B cell (primary cell): Measurements from ENCODE around the gene GADD45G. TPM values are rescaled to one million over a fixed set of nuclear protein-coding genes. Genes with fewer than 3 reads are reported as not detected.

Source experiments
- ATAC-seq: fragments of 200-7000 bp; cut with Tn5 transposase; one replicate; pipeline ENCODE4 v1.10.0; 2021; ENCODE audit warnings: low read depth, mild to moderate bottlenecking, moderate number of reproducible peaks, moderate library complexity
- CTCF ChIA-PET: fragments of 350-600 bp; sonication (Branson Sonifier 250); formaldehyde crosslinking; loops from one replicate; lab custom pipeline; 2021; ENCODE audit warnings: antibody characterized with exemption, inconsistent platforms; lab: Charles Lee
- POLR2A ChIA-PET: fragments of 350-600 bp; sonication (Branson Sonifier 250); formaldehyde crosslinking; loops from one replicate; lab custom pipeline; 2021; ENCODE audit warnings: antibody characterized with exemption; lab: Charles Lee
- DNase-seq: peaks from one replicate; pipeline ENCODE4 v3.0.0; 2013
- H2AFZ ChIP-seq: 2 replicates; pipeline ENCODE4 v1.6.1; 2012; ENCODE audit warnings: mild to moderate bottlenecking, low read depth, low read length; ENCODE audit not compliant: insufficient read depth, poor library complexity, severe bottlenecking
- H3K27ac ChIP-seq, 2 donors: 1 replicate in 1 of 2; 2 replicates in 1 of 2; pipeline ENCODE4 v1.5.1; 2012 to 2013; ENCODE audit warnings: low read length in 2 of 2, mild to moderate bottlenecking in 2 of 2, moderate library complexity in 1 of 2
- H3K27me3 ChIP-seq, 4 experiments: fragments of 200-600 bp in 1 of 4; sonication (generic) in 1 of 4; replicated peaks in 1 of 4; 1 replicate in 2 of 4; 2 replicates in 2 of 4; pipeline versions ENCODE4 v1.6.1 to v1.7.0; 2013 to 2016; ENCODE audit warnings: low read length in 3 of 4, mild to moderate bottlenecking in 2 of 4, mixed read lengths in 1 of 4, moderate library complexity in 1 of 4; ENCODE audit not compliant: insufficient read depth in 4 of 4, control insufficient read depth in 3 of 4; ENCODE audit errors: control extremely low read depth in 1 of 4
- H3K36me3 ChIP-seq, 2 experiments: replicated peaks in 1 of 2; 1 replicate in 1 of 2; 2 replicates in 1 of 2; pipeline versions ENCODE4 v1.6.1 to v1.7.1; 2013; ENCODE audit warnings: low read length in 1 of 2; ENCODE audit not compliant: insufficient read depth in 2 of 2, control insufficient read depth in 1 of 2; ENCODE audit errors: control extremely low read depth in 1 of 2, extremely low read depth in 1 of 2
- H3K4me1 ChIP-seq, 2 donors: fragments of 200-600 bp in 1 of 2; sonication (generic) in 1 of 2; 1 replicate in 1 of 2; 2 replicates in 1 of 2; pipeline versions ENCODE4 v1.5.1 to v1.6.1; 2013 to 2017; ENCODE audit warnings: low read length in 2 of 2; ENCODE audit not compliant: control insufficient read depth in 2 of 2, insufficient read depth in 2 of 2
- H3K4me2 ChIP-seq: replicated peaks from 2 replicates; pipeline ENCODE3; 2012; ENCODE audit warnings: mild to moderate bottlenecking, low read depth, low read length; ENCODE audit not compliant: poor library complexity, severe bottlenecking
- H3K4me3 ChIP-seq, 5 experiments: fragments of 200-600 bp in 1 of 5; sonication (generic) in 1 of 5; 1 replicate in 3 of 5; 2 replicates in 2 of 5; pipeline versions ENCODE4 v1.5.1 to v1.7.0; 2011 to 2016; ENCODE audit warnings: low read length in 4 of 5, mild to moderate bottlenecking in 4 of 5, low read depth in 2 of 5, control low read depth in 1 of 5, moderate library complexity in 1 of 5; ENCODE audit not compliant: insufficient read depth in 1 of 5; ENCODE audit errors: control extremely low read depth in 1 of 5, extremely low read depth in 1 of 5
- H3K79me2 ChIP-seq: fragments of 200-600 bp; sonication (generic); one replicate; pipeline ENCODE4 v1.6.0; 2016; ENCODE audit warnings: low read length; ENCODE audit not compliant: control insufficient read depth, insufficient read depth
- H3K9ac ChIP-seq: fragments of 200-600 bp; sonication (generic); 2 replicates; pipeline ENCODE4 v1.6.1; 2017; ENCODE audit warnings: mild to moderate bottlenecking, low read length, moderate library complexity
- H3K9me3 ChIP-seq, 3 donors: one replicate each; pipeline versions ENCODE4 v1.6.1 to v1.7.1; 2013; ENCODE audit warnings: low read length in 2 of 3; ENCODE audit not compliant: control insufficient read depth in 2 of 3, insufficient read depth in 1 of 3; ENCODE audit errors: control extremely low read depth in 1 of 3
- H4K20me1 ChIP-seq: 2 replicates; pipeline ENCODE4 v1.6.0; 2012; ENCODE audit warnings: mild to moderate bottlenecking, low read length; ENCODE audit not compliant: insufficient read depth, control insufficient read depth, poor library complexity, severe bottlenecking
- H3K27ac Mint-ChIP-seq: one replicate; pipeline ENCODE4 v1.8.0; 2021; ENCODE audit warnings: mixed read lengths
- H3K27me3 Mint-ChIP-seq: one replicate; pipeline ENCODE4 v1.8.0; 2021; ENCODE audit warnings: mixed read lengths
- H3K4me1 Mint-ChIP-seq: one replicate; pipeline ENCODE4 v1.8.0; 2021; ENCODE audit warnings: mixed read lengths
- H3K4me3 Mint-ChIP-seq: one replicate; pipeline ENCODE4 v1.8.0; 2021; ENCODE audit warnings: mixed read lengths
- H3K9me3 Mint-ChIP-seq: one replicate; pipeline ENCODE4 v1.8.0; 2022; ENCODE audit warnings: mixed read lengths; ENCODE audit not compliant: insufficient read depth
- EZH2 ChIP-seq: IDR thresholded peaks from 2 replicates; pipeline ENCODE4 v1.6.1; 2012; ENCODE audit warnings: borderline replicate concordance, low read depth, mild to moderate bottlenecking, moderate library complexity, low read length; ENCODE audit not compliant: insufficient read depth, poor library complexity, severe bottlenecking
- WGBS: methylation state at CpG from one replicate; pipeline ENCODE4 v1.1.5; 2013; ENCODE audit warnings: missing lambda C conversion rate; ENCODE audit not compliant: insufficient coverage; 5-methylcytosine and 5-hydroxymethylcytosine counted together
- intact Hi-C: fragments of 100-400 bp; cut with micrococcal nuclease; formaldehyde crosslinking; loops from one replicate; pipeline ENCODE4 v1.10.0; 2022
- polyA plus RNA-seq: library from polyadenylated mRNA; depleted of rRNA; stranded (reverse); fragments of >200 nt; gene quantifications from 2 replicates; pipeline ENCODE4 v1.2.3, GENCODE V29; 2012
- total RNA-seq, 2 donors: library from RNA; stranded (reverse); fragments of 120-200 nt in 1 of 2; gene quantifications; 1 replicate in 1 of 2; 2 replicates in 1 of 2; pipeline versions ENCODE4 v1.2.3 to v1.2.4, GENCODE V29; 2013 to 2022
- TF ChIP-seq, protein P1 (sequence below): fragments of 200-600 bp; IDR thresholded peaks from one replicate; pipeline ENCODE4 v1.8.0; 2022; ENCODE audit warnings: antibody characterized with exemption, mild to moderate bottlenecking

The GADD45G gene
- total and polyA plus RNA-seq, 2 donors (not counting 1 experiment from before 2014, with no cell fraction given): 4.3 to 5.9 TPM

DNA sequence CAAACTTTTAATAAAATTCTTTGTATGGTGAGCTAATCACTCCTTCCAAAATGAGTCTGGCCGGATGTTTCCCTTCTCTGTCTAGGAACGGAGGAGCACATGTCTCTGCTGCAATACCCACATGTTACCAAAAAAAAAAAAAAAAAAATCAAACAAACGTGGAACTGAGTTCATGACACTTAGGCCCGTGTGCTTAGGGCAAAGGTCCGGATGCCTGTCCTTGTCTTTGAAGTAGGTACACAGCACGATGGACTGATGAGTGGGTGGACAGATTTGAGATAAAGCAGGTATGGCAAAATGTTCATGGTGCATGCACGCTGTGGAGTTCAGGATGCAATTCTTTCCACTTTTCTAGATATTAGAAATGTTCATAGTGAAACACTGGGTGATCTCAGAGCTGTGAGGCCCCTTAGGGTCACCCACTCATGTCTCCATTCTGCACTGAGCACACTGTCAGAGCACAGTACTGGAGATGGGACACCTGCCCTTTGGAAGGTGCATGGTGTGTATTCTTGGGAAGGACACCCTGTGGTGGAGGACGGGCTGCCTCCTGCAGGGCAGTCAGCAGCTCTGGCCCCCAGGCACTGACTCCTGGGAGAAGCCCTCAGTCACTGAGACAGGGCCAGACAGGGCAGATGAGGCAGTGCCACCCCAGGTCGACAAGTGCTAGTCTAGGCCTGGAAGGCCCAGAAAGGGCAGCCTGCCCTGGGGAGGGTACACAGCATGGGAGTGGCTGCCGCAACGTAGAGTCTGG lies 43.6 kb downstream of the GADD45G start:
- ChIA-PET POLR2A (no interaction called here), CTCF (no interaction called here)
- no peak overlapping the region for H3K4me2 ChIP-seq
- no peaks in the 10 kb centered on the region for H3K4me1 Mint-ChIP-seq
- no peak overlapping the region for H2AFZ ChIP-seq
- TF ChIP-seq, protein P1, sequence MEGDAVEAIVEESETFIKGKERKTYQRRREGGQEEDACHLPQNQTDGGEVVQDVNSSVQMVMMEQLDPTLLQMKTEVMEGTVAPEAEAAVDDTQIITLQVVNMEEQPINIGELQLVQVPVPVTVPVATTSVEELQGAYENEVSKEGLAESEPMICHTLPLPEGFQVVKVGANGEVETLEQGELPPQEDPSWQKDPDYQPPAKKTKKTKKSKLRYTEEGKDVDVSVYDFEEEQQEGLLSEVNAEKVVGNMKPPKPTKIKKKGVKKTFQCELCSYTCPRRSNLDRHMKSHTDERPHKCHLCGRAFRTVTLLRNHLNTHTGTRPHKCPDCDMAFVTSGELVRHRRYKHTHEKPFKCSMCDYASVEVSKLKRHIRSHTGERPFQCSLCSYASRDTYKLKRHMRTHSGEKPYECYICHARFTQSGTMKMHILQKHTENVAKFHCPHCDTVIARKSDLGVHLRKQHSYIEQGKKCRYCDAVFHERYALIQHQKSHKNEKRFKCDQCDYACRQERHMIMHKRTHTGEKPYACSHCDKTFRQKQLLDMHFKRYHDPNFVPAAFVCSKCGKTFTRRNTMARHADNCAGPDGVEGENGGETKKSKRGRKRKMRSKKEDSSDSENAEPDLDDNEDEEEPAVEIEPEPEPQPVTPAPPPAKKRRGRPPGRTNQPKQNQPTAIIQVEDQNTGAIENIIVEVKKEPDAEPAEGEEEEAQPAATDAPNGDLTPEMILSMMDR: no peak
- TF ChIP-seq EZH2: no peak
- DNase-seq (no peak), ATAC-seq (no peak)
- H3K4me3 Mint-ChIP-seq: no peak overlapping the region
- no peaks in the 10 kb centered on the region for H3K79me2 ChIP-seq
- H3K4me3 ChIP-seq: no peak overlapping the region
- H3K4me1 ChIP-seq: no peaks in the 10 kb centered on the region
- peaks cover 12% of the 10 kb centered on the region for H3K27me3 Mint-ChIP-seq
- intact Hi-C loops: no loop called here
- H3K27ac Mint-ChIP-seq: no peak overlapping the region
- H3K27me3 ChIP-seq: peaks cover 0 to 3% (median 0%) of the 10 kb centered on the region in 4 experiments
- H3K36me3 ChIP-seq: no peaks in the 10 kb centered on the region
- no peak overlapping the region for H3K9ac ChIP-seq
- H4K20me1 ChIP-seq: no peaks in the 10 kb centered on the region
- no peak overlapping the region for H3K27ac ChIP-seq
- H3K9me3 ChIP-seq: peaks cover 0 to 2% (median 0%) of the 10 kb centered on the region in 3 donors
- WGBS: 80% methylated on average over 8 of the region's 11 CpGs
- no peaks in the 10 kb centered on the region for H3K9me3 Mint-ChIP-seq

DNA sequence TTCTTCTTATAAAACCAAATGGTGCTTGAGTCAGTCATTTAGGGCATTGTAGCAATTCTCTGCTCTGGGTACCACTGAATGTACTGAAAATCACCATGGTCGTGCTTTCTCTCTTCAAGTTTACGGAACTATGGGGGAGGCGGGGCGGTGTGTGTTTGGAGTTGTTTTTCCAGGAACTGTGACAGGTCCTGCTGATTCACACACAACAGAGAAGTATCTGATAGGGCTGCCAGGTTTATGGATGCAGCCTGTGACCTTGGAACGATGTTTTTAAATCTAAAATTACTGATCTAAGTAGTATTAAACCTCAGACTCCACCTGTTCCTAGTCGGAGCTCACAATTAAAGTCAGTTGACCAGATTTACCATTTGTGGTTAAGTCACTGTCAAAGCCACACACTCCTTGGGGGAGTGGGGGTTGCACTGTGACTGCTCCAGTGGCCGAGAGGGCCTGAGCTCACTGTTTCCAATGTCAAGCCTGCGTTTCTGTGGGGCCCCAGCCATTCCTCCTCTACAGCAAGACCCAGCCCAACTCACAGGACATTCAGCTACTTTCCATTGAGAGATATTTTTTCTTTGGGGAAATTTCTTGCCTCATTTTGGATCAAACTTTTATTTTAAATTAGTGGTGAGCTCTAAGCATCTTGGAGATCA lies 44.4 kb downstream of the GADD45G start:
- no CpG with 5 or more reads among the region's 8 CpGs for WGBS
- Histone ChIP-seq H3K4me1 (no peaks in the 10 kb centered on the region), H3K27ac (no peak overlapping the region), H2AFZ (no peak overlapping the region), H3K79me2 (no peaks in the 10 kb centered on the region), H3K4me3 (no peak overlapping the region), H3K4me2 (no peak overlapping the region), H3K27me3 (peaks cover 0 to 3% (median 0%) of the 10 kb centered on the region in 4 experiments), H3K36me3 (no peaks in the 10 kb centered on the region), H3K9me3 (peaks cover 0 to 2% (median 0%) of the 10 kb centered on the region in 3 donors), H3K9ac (no peak overlapping the region), H4K20me1 (no peaks in the 10 kb centered on the region)
- no peaks in the 10 kb centered on the region for H3K9me3 Mint-ChIP-seq
- H3K4me1 Mint-ChIP-seq: no peaks in the 10 kb centered on the region
- intact Hi-C loops: no loop called here
- peaks cover 8% of the 10 kb centered on the region for H3K27me3 Mint-ChIP-seq
- ChIA-PET POLR2A (no interaction called here), CTCF (no interaction called here)
- DNase-seq (no peak), ATAC-seq (no peak)
- TF ChIP-seq EZH2: no peak
- TF ChIP-seq, protein P1: no peak
- no peak overlapping the region for H3K4me3 Mint-ChIP-seq
- H3K27ac Mint-ChIP-seq: no peak overlapping the region
